PC-9 (cell line): ENCODE data around the gene KRT4.

Source experiments
- CTCF ChIP-seq: fragments of 200-600 bp; sonication (generic); conservative IDR thresholded peaks from 2 replicates; pipeline ENCODE4 v1.6.1; 2017; ENCODE audit warnings: mixed run types, antibody characterized with exemption, mild to moderate bottlenecking, moderate library complexity
- EZH2 ChIP-seq: fragments of 200-600 bp; sonication (generic); IDR thresholded peaks from 2 replicates; pipeline ENCODE4 v1.8.0; 2017; ENCODE audit warnings: antibody characterized with exemption, low read depth

GRCh38 chr12:52757449-52758176 lies 56.3 kb downstream of the KRT4 start:
- TF ChIP-seq CTCF (no peak), EZH2 (no peak)
